ENCODE data around the gene ADGRB2.

ADGRB2 gene

GRCh38 chr1:31765041-31765467, 914 bp upstream of the ADGRB2 start:
- no peak for DNase-seq (ENCODE audit: low read depth in 2 of 2)

GRCh38 chr1:31763671-31764311, 349 bp downstream of the ADGRB2 start:
- DNase-seq (ENCODE audit: low read depth in 2 of 2): no peak

GRCh38 chr1:31762726-31763670, 1.1 kb downstream of the ADGRB2 start:
- DNase-seq (ENCODE audit: low read depth in 2 of 2): no peak

GRCh38 chr1:31762323-31762722, 1.8 kb downstream of the ADGRB2 start:
- no peak for DNase-seq (ENCODE audit: low read depth in 2 of 2)

GRCh38 chr1:31761883-31762282, 2.3 kb downstream of the ADGRB2 start:
- peak in 1 of 2 experiments; percentile 31 for DNase-seq (ENCODE audit: low read depth in 2 of 2)

GRCh38 chr1:31760471-31761470, 3.4 kb downstream of the ADGRB2 start:
- DNase-seq (ENCODE audit: low read depth in 2 of 2): peak in 1 of 2 experiments; percentile 27

GRCh38 chr1:31759298-31760023, 4.7 kb downstream of the ADGRB2 start:
- DNase-seq (ENCODE audit: low read depth in 2 of 2): no peak

- DNase-seq (ENCODE audit: low read depth in 2 of 2): no peak
Measured at GRCh38 chr1:31758823-31759222, 5.3 kb downstream of the ADGRB2 start.

- DNase-seq (ENCODE audit: low read depth in 2 of 2): no peak
Measured at GRCh38 chr1:31757989-31758388, 6.2 kb downstream of the ADGRB2 start.

GRCh38 chr1:31757204-31757679, 6.9 kb downstream of the ADGRB2 start:
- DNase-seq (ENCODE audit: low read depth in 2 of 2): no peak

GRCh38 chr1:31756578-31756977, 7.6 kb downstream of the ADGRB2 start:
- no peak for DNase-seq (ENCODE audit: low read depth in 2 of 2)

- no peak for DNase-seq (ENCODE audit: low read depth in 2 of 2)
Measured at GRCh38 chr1:31755850-31756492, 8.2 kb downstream of the ADGRB2 start.

- DNase-seq (ENCODE audit: low read depth in 2 of 2): no peak
Measured at GRCh38 chr1:31755197-31755611, 8.9 kb downstream of the ADGRB2 start.

- DNase-seq (ENCODE audit: low read depth in 2 of 2): no peak
Measured at GRCh38 chr1:31754397-31754796, 9.7 kb downstream of the ADGRB2 start.

GRCh38 chr1:31753707-31754349, 10.3 kb downstream of the ADGRB2 start:
- no peak for DNase-seq (ENCODE audit: low read depth in 2 of 2)

- no peak for DNase-seq (ENCODE audit: low read depth in 2 of 2)
Measured at GRCh38 chr1:31752952-31753475, 11.1 kb downstream of the ADGRB2 start.

- no peak for DNase-seq (ENCODE audit: low read depth in 2 of 2)
Measured at GRCh38 chr1:31752258-31752657, 11.9 kb downstream of the ADGRB2 start.

- DNase-seq (ENCODE audit: low read depth in 2 of 2): no peak
Measured at GRCh38 chr1:31751822-31752241, 12.3 kb downstream of the ADGRB2 start.

- DNase-seq (ENCODE audit: low read depth in 2 of 2): peak in 1 of 2 experiments; percentile 24
Measured at GRCh38 chr1:31750858-31751510, 13.2 kb downstream of the ADGRB2 start.
